ENCODE measurements around the gene CSNK2B. TPM values are rescaled to one million over a fixed set of nuclear protein-coding genes. Genes with fewer than 3 reads are reported as not detected.
A peak's percentile ranks its signal among the peaks of the same experiment; 100 is the strongest.

Gene CSNK2B
- total and polyA plus RNA-seq, 9 of the 15 experiments (the other 6 are each of a cell fraction or from before 2014, with no cell fraction given): 120 to 1,126 (median 529) TPM

GRCh38 chr6:31659649-31660380 lies 6.1 kb upstream of the CSNK2B start (continued):
- TF ChIP-seq MNT (conservative IDR thresholded peaks at IDR 0.05) (no peak), MYBL2 (IDR thresholded peaks at IDR 0.05; ENCODE audit: low read depth) (no peak), MYBL2 (CRISPR knock-in tag; IDR thresholded peaks at IDR 0.05; ENCODE audit: borderline replicate concordance) (no peak), PHF20 (IDR thresholded peaks at IDR 0.05; ENCODE audit: partially characterized antibody) (no peak), HMBOX1 (IDR thresholded peaks at IDR 0.05) (no peak), ZNF23 (CRISPR knock-in tag; IDR thresholded peaks at IDR 0.05) (no peak), E2F4 (CRISPR knock-in tag; IDR thresholded peaks at IDR 0.05; ENCODE audit: low read depth) (peak; percentile 64; the same call in 1 of the 2 replicates), ZFPM2 (CRISPR knock-in tag; IDR thresholded peaks at IDR 0.05) (no peak), ZSCAN32 (CRISPR knock-in tag; IDR thresholded peaks at IDR 0.05) (no peak), ASH1L (IDR thresholded peaks at IDR 0.05; ENCODE audit: borderline replicate concordance, low read depth, partially characterized antibody) (no peak), ZBED1 (IDR thresholded peaks at IDR 0.05) (peak; percentile 28; the same call in 1 of the 2 replicates), STAT5A (IDR thresholded peaks at IDR 0.05; ENCODE audit: borderline replicate concordance, low read length) (peak; percentile 41; the same call in 1 of the 2 replicates), ZFX (CRISPR knock-in tag; IDR thresholded peaks at IDR 0.05) (no peak), CEBPZ (IDR thresholded peaks at IDR 0.05; ENCODE audit: borderline replicate concordance, low read depth, low read length) (no peak), EHMT2 (IDR thresholded peaks at IDR 0.05) (peak; percentile 95), MCM5 (IDR thresholded peaks at IDR 0.05; ENCODE audit: low read depth) (no peak), MEF2A (IDR thresholded peaks at IDR 0.05; ENCODE audit: control insufficient read depth, low read depth, low read length) (no peak), DLX4 (CRISPR knock-in tag; IDR thresholded peaks at IDR 0.05) (no peak), SIX5 (IDR thresholded peaks at IDR 0.05; ENCODE audit: borderline replicate concordance in 1 of 2, insufficient read depth in 1 of 2, low read depth in 1 of 2, low read length in 2 of 2) (no peak), MYC (IDR thresholded peaks at IDR 0.05; ENCODE audit: low read depth, low read length) (no peak), MYC (CRISPR knock-in tag; IDR thresholded peaks at IDR 0.05; ENCODE audit: borderline replicate concordance, low read depth) (peak; percentile 50; the same call in 1 of the 2 replicates)
